H1 (cell line): ENCODE measurements around the gene CADM2. TPM values are rescaled to one million over a fixed set of nuclear protein-coding genes. Genes with fewer than 3 reads are reported as not detected.

Experiments
- CTCF ChIA-PET: fragments of 300-600 bp; sonication (Branson Sonifier 250); formaldehyde crosslinking; loops from one replicate; lab custom pipeline; 2021; ENCODE audit not compliant: partially characterized antibody; lab: Charles Lee
- POLR2A ChIA-PET: fragments of 300-600 bp; sonication (Branson Sonifier 250); formaldehyde crosslinking; loops from one replicate; lab custom pipeline; 2021; ENCODE audit warnings: inconsistent platforms; ENCODE audit not compliant: partially characterized antibody; lab: Charles Lee
- DNase-seq, 2 experiments: peaks; one replicate each; pipeline versions ENCODE4 v3.0.0 to v3.0.0-alpha.2; 2010 to 2022; ENCODE audit warnings: low spot score in 2 of 2, low read depth in 1 of 2, mixed read lengths in 1 of 2
- FAIRE-seq: peaks from 2 replicates; lab custom pipeline; 2011; peaks lifted over from hg19 to GRCh38; lab: Jason Lieb, UNC
- H2AFZ ChIP-seq: 2 replicates; pipeline ENCODE4 v1.8.1; 2012; ENCODE audit warnings: low read length, inconsistent platforms
- H2AK5ac ChIP-seq: 2 replicates; pipeline ENCODE4 v1.6.1; 2013; ENCODE audit warnings: low read depth, low read length
- H2BK120ac ChIP-seq: replicated peaks from 2 replicates; pipeline ENCODE3; 2013; ENCODE audit warnings: low read depth, low read length, inconsistent platforms
- H2BK12ac ChIP-seq: 2 replicates; pipeline ENCODE4 v1.6.1; 2013; ENCODE audit warnings: low read depth, low read length
- H2BK15ac ChIP-seq: 2 replicates; pipeline ENCODE4 v1.6.1; 2013; ENCODE audit warnings: low read length
- H2BK20ac ChIP-seq: 2 replicates; pipeline ENCODE4 v1.6.1; 2013; ENCODE audit warnings: low read length
- H2BK5ac ChIP-seq: 2 replicates; pipeline ENCODE4 v1.6.1; 2013; ENCODE audit warnings: low read depth, low read length
- H3K14ac ChIP-seq: 2 replicates; pipeline ENCODE4 v1.6.1; 2013; ENCODE audit warnings: inconsistent platforms; ENCODE audit not compliant: insufficient read length
- H3K18ac ChIP-seq: 2 replicates; pipeline ENCODE4 v1.6.1; 2013; ENCODE audit warnings: low read length; ENCODE audit errors: extremely low read depth
- H3K23ac ChIP-seq: 2 replicates; pipeline ENCODE4 v1.6.1; 2013; ENCODE audit warnings: inconsistent platforms; ENCODE audit not compliant: insufficient read length
- H3K23me2 ChIP-seq: 2 replicates; pipeline ENCODE4 v1.6.1; 2013; ENCODE audit warnings: low read depth, low read length
- H3K27ac ChIP-seq: 2 replicates; pipeline ENCODE4 v1.6.1; 2011; ENCODE audit warnings: low read depth, low read length, inconsistent platforms
- H3K27me3 ChIP-seq, 4 experiments: replicated peaks in 1 of 4; 1 replicate in 1 of 4; 2 replicates in 3 of 4; pipeline versions ENCODE4 v1.6.1 to v1.8.1; 2011 to 2013; ENCODE audit warnings: low read length in 3 of 4, mild to moderate bottlenecking in 3 of 4, inconsistent platforms in 2 of 4, mixed read lengths in 2 of 4, moderate library complexity in 1 of 4; ENCODE audit not compliant: control insufficient read depth in 3 of 4, insufficient read depth in 3 of 4; ENCODE audit errors: extremely low read depth in 1 of 4
- H3K36me3 ChIP-seq, 4 experiments: 2 replicates each; pipeline versions ENCODE4 v1.6.1 to v1.8.1; 2011 to 2013; ENCODE audit warnings: mild to moderate bottlenecking in 4 of 4, low read length in 3 of 4, moderate library complexity in 2 of 4, control low read depth in 1 of 4, inconsistent platforms in 1 of 4; ENCODE audit not compliant: insufficient read depth in 4 of 4, control insufficient read depth in 2 of 4
- H3K4ac ChIP-seq: replicated peaks from 2 replicates; pipeline ENCODE3; 2013; ENCODE audit warnings: low read length, low read depth, mixed read lengths, inconsistent platforms; ENCODE audit not compliant: insufficient read length
- H3K4me1 ChIP-seq, 4 experiments: replicated peaks in 1 of 4; 1 replicate in 1 of 4; 2 replicates in 3 of 4; pipeline versions ENCODE4 v1.6.1 to v1.8.1; 2011 to 2013; ENCODE audit warnings: low read length in 3 of 4, inconsistent platforms in 2 of 4, mixed read lengths in 1 of 4; ENCODE audit not compliant: insufficient read depth in 4 of 4, control insufficient read depth in 3 of 4
- H3K4me2 ChIP-seq, 2 experiments: 2 replicates each; pipeline versions ENCODE4 v1.6.1 to v1.8.1; 2011 to 2013; ENCODE audit warnings: low read depth in 2 of 2, low read length in 2 of 2, control low read depth in 1 of 2, inconsistent platforms in 1 of 2, mild to moderate bottlenecking in 1 of 2; ENCODE audit not compliant: insufficient read depth in 1 of 2
- H3K4me3 ChIP-seq, 4 experiments: fragments of 200-600, 300-600 bp in 1 of 4; sonication (generic), shearing (Covaris generic), sonication (Bioruptor Twin) in 1 of 4; 2 replicates each; pipeline versions ENCODE4 v1.5.1 to v1.8.1; 2011 to 2016; ENCODE audit warnings: low read length in 4 of 4, low read depth in 3 of 4, control low read depth in 2 of 4, inconsistent platforms in 2 of 4, mild to moderate bottlenecking in 2 of 4, mixed read lengths in 1 of 4, moderate library complexity in 1 of 4; ENCODE audit not compliant: insufficient read depth in 2 of 4; ENCODE audit errors: extremely low read depth in 1 of 4
- H3K56ac ChIP-seq: replicated peaks from 2 replicates; pipeline ENCODE3; 2013; ENCODE audit warnings: low read depth, mild to moderate bottlenecking, mixed read lengths, low read length, inconsistent platforms; ENCODE audit not compliant: insufficient read length
- H3K79me1 ChIP-seq: 2 replicates; pipeline ENCODE4 v1.6.1; 2013; ENCODE audit warnings: low read depth, low read length, control low read depth
- H3K79me2 ChIP-seq, 2 experiments: 2 replicates each; pipeline versions ENCODE4 v1.6.1 to v1.8.1; 2012 to 2013; ENCODE audit warnings: low read length in 2 of 2, mild to moderate bottlenecking in 2 of 2, inconsistent platforms in 1 of 2; ENCODE audit not compliant: insufficient read depth in 2 of 2, control insufficient read depth in 1 of 2
- H3K9ac ChIP-seq, 4 experiments: replicated peaks in 1 of 4; 1 replicate in 1 of 4; 2 replicates in 3 of 4; pipeline versions ENCODE4 v1.6.1 to v1.8.1; 2011 to 2013; ENCODE audit warnings: low read depth in 3 of 4, low read length in 3 of 4, control low read depth in 2 of 4, mild to moderate bottlenecking in 2 of 4, moderate library complexity in 2 of 4, inconsistent platforms in 1 of 4; ENCODE audit errors: extremely low read depth in 1 of 4
- H3K9me3 ChIP-seq, 2 experiments: 2 replicates each; pipeline versions ENCODE4 v1.6.1 to v1.8.1; 2012 to 2013; ENCODE audit warnings: mild to moderate bottlenecking in 2 of 2, moderate library complexity in 2 of 2, control low read depth in 1 of 2, inconsistent platforms in 1 of 2, low read depth in 1 of 2, low read length in 1 of 2, mixed read lengths in 1 of 2; ENCODE audit not compliant: insufficient read depth in 2 of 2
- H4K20me1 ChIP-seq, 2 experiments: replicated peaks in 1 of 2; 2 replicates each; pipeline versions ENCODE3 to v1.8.1; 2011 to 2013; ENCODE audit warnings: inconsistent platforms in 2 of 2, low read length in 2 of 2, mild to moderate bottlenecking in 1 of 2; ENCODE audit not compliant: insufficient read depth in 2 of 2, control insufficient read depth in 1 of 2
- H4K5ac ChIP-seq: 2 replicates; pipeline ENCODE4 v1.6.1; 2013; ENCODE audit warnings: low read length, low read depth, mixed read lengths, inconsistent platforms; ENCODE audit not compliant: insufficient read length
- H4K8ac ChIP-seq: 2 replicates; pipeline ENCODE4 v1.8.0; 2013; ENCODE audit warnings: mild to moderate bottlenecking, moderate library complexity, low read length, inconsistent platforms; ENCODE audit not compliant: insufficient read depth; ENCODE audit errors: extremely low read depth
- H4K91ac ChIP-seq: replicated peaks from 2 replicates; pipeline ENCODE3; 2013; ENCODE audit warnings: low read length, mixed read lengths, inconsistent platforms; ENCODE audit not compliant: insufficient read length
- CEBPB ChIP-seq: IDR thresholded peaks from 2 replicates; pipeline ENCODE4 v1.6.1; 2012; ENCODE audit warnings: low read depth, low read length
- CHD2 ChIP-seq: IDR thresholded peaks from 2 replicates; pipeline ENCODE4 v1.6.1; 2012; ENCODE audit warnings: low read length, improper control_type of control experiment
- JUND ChIP-seq: IDR thresholded peaks from 2 replicates; pipeline ENCODE4 v1.6.1; 2011; ENCODE audit warnings: mild to moderate bottlenecking, improper control_type of control experiment, low read length
- SIRT6 ChIP-seq: IDR thresholded peaks from one replicate; pipeline ENCODE4 v1.7.1; 2012; ENCODE audit warnings: low read length, inconsistent platforms
- WGBS, 2 experiments: shearing (Covaris generic) in 1 of 2; methylation state at CpG; one replicate each; pipeline versions ENCODE4 v1.1.6 to v1.1.7; 2013 to 2015; ENCODE audit warnings: low lambda C conversion rate in 2 of 2, mixed read lengths in 2 of 2, inconsistent platforms in 1 of 2, low coverage in 1 of 2, missing lambda C conversion rate in 1 of 2; ENCODE audit not compliant: insufficient replicate concordance in 2 of 2, insufficient coverage in 1 of 2, insufficient read length in 1 of 2; ENCODE audit errors: extremely low coverage in 1 of 2, missing lambda C conversion rate in 1 of 2; 5-methylcytosine and 5-hydroxymethylcytosine counted together
- polyA plus RNA-seq, 7 experiments: library from polyadenylated mRNA; depleted of rRNA in 3 of 7; stranded (reverse) in 5 of 7; unstranded in 2 of 7; fragments of >200 nt in 5 of 7; fragments of 200-250 nt in 2 of 7; gene quantifications; 1 replicate in 5 of 7; 2 replicates in 1 of 7; 4 replicates in 1 of 7; pipeline versions ENCODE4 v1.2.1 to v1.2.3, GENCODE V29; 2011 to 2013; ENCODE audit warnings: missing spikeins in 2 of 7, mixed read lengths in 2 of 7
- total RNA-seq: library from RNA; stranded (reverse); fragmentation: NEBNext Ultra II Directional; extraction: Animal tissue kit (Norgen Biotek cat#: 25700); gene quantifications from 2 replicates; pipeline ENCODE4 v1.2.1, GENCODE V29; 2021

Gene CADM2
- total and polyA plus RNA-seq, 2 of the 8 experiments (the other 6 are each of a cell fraction or from before 2014, with no cell fraction given): 14.9 to 20.9 TPM

GRCh38 chr3:85652360-85652759 lies 693.6 kb downstream of the CADM2 start:
- ChIA-PET CTCF (no interaction called here), POLR2A (no interaction called here)
- Histone ChIP-seq H3K4me3 (no peak overlapping the region), H3K4me1 (no peaks in the 10 kb centered on the region), H3K4me2 (no peak overlapping the region), H3K9me3 (no peaks in the 10 kb centered on the region), H3K27me3 (no peaks in the 10 kb centered on the region), H3K27ac (no peak overlapping the region), H4K20me1 (no peaks in the 10 kb centered on the region), H2BK15ac (no peak overlapping the region), H3K4ac (no peak overlapping the region), H3K36me3 (no peaks in the 10 kb centered on the region), H2BK20ac (no peak overlapping the region), H3K9ac (no peak overlapping the region), H2BK5ac (no peak overlapping the region), H4K5ac (no peak overlapping the region), H3K14ac (no peak overlapping the region), H2BK120ac (no peak overlapping the region), H3K23me2 (no peaks in the 10 kb centered on the region; the same call in 1 of the 2 replicates), H3K79me2 (no peaks in the 10 kb centered on the region), H2AK5ac (no peak overlapping the region), H4K8ac (no peak overlapping the region), H3K56ac (no peak overlapping the region), H3K23ac (no peak overlapping the region), H3K79me1 (no peaks in the 10 kb centered on the region), H4K91ac (no peak overlapping the region), H2AFZ (no peak overlapping the region), H3K18ac (no peak overlapping the region), H2BK12ac (no peak overlapping the region)
- TF ChIP-seq CEBPB (no peak), JUND (no peak), SIRT6 (no peak), CHD2 (no peak)
- no peak for DNase-seq
- no peak for FAIRE-seq
- 96% methylated on average over 1 of the region's 1 CpG; no CpG with 5 or more reads in 1 of the 2 experiments for WGBS, 2 experiments
